GM19240 (cell line): ENCODE measurements around the gene ST7.

Experiments
- DNase-seq: peaks from one replicate; pipeline ENCODE4 v3.0.0; 2011; ENCODE audit warnings: low spot score; ENCODE audit not compliant: insufficient read length

The ST7 gene

DNA sequence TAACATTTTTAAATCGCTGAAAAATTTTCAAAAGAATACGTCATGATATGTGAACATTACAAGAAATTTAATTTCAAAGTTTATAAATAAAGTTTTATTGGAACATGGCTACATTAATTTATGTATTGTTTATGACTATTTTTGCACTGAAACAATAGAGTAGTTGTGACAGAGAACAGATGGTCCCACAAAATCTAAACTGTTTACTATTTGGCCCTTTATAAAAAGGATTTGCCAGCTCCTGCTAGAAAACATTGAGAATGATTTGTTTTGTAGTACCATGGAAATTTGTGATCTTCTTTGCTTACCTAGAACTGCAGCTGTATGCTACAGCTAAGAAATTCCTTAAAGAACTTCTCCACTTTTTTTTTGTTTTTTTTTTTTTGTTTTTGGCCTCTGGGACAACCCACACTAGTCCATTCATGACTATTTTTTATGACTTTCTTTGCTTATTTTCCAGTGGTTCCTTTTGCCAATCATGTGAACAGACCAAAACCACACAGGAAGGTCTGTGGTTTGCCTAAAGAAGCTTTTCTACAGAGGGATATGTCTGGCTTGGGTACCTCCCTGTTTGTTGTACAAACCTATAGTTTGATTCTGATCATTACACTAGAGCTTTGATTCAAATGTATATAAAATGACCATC, 55.7 kb downstream of the ST7 start:
- no peak for DNase-seq

DNA sequence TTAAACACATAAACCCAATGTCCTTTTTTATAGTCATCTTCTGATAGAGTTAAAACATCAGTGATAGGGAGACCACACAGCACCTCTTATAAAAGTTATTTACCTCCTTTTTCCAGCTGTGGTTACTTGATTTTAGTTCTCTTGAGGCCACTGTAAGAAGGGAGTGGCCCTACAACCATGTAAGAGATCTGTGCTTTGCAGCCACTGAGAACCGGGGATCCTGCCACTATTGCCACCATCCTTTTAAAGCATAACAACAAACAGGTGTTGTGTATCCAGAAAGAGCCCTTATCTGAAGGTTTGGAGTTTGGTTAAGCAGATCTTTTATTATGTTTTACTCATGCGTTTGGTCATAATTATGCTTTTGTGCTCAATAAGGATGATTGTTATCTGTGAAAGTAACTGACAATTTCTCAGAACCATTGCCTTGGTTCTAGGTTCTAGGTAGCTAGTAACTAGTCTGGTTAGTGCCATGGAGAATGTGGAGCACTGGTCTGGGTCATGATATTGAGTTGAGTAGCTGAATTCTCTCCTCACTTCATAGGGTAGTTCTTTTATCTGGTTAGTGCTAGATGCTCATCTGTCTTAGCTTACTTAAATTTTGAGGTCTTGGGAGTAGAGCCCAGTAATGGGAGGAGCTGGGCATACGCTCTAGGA, 56.5 kb downstream of the ST7 start:
- no peak for DNase-seq

- no peak for DNase-seq
These were observed 57.3 kb downstream of the ST7 start for GRCh38 chr7:117010375-117011133.

- DNase-seq, result no peak
These were observed 58.3 kb downstream of the ST7 start for GRCh38 chr7:117011419-117012260.

DNA sequence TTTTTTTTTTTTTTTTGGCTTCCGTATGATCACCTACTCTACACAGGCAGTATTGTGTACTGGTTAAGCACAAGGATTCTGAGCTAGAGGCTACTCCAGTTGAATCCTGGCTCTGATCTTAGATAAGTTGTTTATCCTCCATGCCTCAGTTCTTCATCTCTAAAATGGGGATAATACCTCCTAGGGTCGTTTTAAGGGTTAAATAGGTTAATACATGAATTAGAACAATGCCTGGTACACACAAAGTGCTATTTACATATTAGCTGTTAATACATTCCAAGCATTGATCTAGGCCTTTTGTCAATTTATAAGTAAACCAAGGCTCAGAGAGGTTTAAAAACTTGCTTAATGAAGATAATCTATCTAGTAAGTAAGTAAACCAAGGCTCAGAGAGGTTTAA, 59.0 kb downstream of the ST7 start:
- no peak for DNase-seq

DNA sequence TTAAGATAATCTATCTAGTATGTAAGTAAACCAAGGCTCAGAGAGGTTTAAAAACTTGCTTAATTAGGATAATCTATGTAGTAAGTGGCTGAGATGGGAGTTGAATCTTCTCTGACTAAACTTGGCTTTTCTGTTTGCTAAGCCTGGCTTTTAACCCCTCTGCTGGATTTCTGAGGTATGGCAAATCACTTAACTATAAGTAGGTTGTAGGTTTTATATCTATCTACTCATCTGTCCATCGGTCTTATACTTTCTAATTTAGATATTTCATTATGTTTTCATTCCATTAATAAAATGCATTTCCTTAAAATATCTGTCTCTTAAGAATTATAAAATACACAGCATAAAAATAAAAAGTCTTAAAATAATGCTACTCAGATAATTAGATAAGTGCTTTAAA, 59.4 kb downstream of the ST7 start:
- DNase-seq, result no peak

DNA sequence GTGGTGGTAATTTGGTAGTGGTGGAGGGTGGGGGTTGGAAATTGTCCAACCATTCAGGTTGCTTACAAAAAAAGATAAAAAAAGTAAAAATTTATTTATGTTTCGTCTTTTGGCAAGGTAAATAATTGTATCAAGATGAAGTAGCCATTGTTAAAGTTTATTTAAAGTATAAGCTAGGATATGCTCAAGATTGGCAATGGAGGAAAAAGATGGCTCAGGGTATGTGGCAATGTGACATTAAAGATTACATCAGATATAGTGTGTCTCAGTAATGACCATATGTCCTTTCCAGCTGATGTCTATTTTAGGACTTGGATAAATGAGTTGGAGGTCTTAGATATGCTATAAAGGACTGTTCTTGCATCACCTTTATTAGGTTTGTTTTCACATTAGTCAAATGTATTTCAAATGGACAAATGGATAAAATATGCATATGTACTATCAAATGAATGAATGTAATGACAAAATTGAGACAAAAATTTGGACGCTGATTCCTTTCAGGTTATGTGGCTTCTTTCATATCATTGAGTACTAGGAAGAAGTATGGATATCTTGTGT, 60.9 kb downstream of the ST7 start:
- no peak for DNase-seq

DNA sequence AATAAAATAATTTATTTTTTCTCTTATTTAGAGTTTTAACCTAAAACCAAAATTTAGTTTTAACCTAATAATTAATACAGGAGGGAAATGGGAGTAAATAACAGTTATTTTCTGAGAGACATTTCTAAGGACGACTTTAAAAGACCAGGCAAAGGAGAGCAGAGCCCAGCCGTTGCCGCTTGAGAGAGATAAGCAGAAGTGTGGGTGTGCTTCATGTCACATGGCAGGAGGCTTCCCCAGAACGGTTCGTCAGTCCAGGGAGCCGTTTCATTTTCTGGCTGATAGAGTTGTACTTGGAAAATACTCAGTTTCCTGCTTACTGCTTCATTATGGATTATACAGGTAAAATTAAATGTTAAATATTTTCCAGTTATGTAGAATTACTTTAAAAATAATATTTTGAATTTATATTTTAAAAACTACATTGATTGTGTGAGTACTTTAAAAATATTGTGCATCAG, 61.4 kb downstream of the ST7 start:
- DNase-seq, result no peak

DNA sequence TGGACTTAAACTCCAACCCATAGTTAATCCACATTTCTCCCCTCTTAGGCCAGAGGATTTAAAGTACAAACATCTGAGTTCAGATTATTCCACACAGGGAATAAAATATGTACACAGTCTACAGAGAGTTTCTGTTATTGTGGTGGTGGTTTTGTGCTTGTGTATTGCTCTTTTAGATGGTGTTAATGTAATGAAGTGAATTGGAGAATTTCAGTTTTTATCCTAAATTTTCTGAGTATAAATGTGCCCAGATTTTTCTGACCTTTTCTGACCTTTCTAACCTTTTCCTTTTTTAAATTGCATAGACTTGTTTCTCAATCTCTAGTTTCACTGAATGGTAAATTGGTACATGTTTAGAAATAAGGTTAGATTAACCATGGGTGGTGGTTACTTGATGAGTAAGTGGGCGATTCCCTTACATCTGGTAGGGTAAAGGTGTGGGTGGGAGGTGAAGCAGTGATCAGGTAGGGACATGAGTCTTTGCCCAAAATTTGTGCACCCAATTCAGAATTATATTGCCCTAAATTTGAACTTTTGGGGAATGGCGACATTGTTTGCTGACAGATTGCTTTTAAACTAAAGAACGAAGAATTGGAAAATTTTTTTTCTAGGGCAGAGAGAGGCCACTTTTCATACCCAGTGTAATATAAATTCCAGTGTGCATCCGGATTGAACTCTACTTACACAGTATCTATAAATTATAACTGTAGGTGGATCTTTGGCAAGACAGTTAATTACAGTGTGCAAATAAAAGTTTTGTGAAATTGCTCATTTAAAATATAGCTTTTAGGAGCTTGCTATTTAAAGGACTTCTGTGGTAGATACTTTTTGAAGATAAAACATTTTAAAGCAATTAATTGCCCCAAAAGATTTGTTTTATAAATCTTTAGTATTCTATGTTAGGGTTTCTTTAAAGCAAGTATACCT, 62.2 kb downstream of the ST7 start:
- DNase-seq, result no peak

GRCh38 chr7:117017017-117017451, 63.7 kb downstream of the ST7 start:
- no peak for DNase-seq

DNA sequence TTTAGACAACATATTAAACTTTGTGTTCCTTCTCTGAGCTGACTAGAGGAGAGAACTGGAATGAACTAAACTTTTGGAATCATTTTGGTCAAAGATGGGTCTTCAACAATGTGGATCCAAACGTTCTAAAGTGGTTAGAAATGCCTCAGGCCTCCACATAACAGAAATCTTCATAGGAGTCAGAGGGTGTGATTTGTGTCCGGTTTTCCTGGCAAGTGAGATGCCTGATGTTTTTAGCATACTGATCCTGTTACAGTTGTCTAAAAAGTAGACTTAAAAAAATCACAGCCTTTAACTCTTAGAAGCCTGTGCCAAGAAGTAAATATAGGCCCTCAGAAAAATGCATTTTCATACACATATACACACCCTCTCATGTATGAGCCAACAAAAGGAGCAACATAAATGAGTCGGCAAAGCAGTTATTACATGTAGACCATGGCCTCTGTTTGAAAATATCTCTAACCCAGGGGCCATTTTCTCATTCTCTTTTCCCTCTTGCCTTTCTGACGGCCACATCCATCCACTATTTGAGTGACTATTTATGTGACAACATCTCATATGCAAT, 64.5 kb downstream of the ST7 start:
- DNase-seq, result no peak

GRCh38 chr7:117018713-117019112, 65.4 kb downstream of the ST7 start:
- DNase-seq, result no peak

- no peak for DNase-seq
These were observed 66.0 kb downstream of the ST7 start for GRCh38 chr7:117019287-117019686.

DNA sequence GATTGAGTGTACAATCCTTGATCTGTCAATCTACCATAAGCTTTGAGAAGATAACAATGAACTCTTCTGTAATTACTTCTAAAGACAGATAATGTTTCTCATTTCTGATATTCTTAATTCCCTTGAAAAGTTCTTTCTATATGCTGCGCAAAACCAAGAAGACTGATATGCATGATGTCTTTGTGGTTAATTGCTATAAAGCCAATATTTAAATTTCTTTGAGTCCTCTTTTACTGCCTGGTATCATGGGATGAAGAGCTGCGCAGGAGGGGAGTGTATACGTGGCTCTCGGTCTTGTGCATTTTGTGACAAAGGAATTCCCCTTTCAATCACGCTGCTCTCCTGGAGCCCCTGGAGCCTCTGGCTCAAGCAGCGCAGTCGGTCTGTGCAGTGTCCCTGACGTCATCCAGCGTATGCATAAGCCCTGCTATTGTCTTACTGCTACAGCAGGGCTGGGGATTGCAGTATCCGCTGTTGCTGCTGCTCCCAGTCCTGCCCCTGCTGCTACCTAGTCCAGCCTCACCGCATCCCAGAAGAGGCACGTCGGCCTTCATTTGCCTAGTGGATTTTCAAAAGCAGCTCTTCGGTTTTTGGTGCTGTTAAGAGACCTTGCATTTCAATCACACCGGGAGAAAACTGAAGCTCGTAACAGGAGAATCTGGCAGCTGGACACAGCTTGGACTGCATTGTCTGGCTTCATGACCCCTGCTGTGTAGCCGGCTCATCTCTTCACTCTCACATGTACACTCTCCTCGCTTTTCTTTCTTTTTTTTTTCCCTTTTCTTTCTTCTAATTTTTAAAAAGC, 66.7 kb downstream of the ST7 start:
- no peak for DNase-seq

- DNase-seq, result no peak
These were observed 67.3 kb downstream of the ST7 start for GRCh38 chr7:117020591-117020973.

GRCh38 chr7:117021366-117021765, 68.1 kb downstream of the ST7 start:
- DNase-seq, result no peak

DNA sequence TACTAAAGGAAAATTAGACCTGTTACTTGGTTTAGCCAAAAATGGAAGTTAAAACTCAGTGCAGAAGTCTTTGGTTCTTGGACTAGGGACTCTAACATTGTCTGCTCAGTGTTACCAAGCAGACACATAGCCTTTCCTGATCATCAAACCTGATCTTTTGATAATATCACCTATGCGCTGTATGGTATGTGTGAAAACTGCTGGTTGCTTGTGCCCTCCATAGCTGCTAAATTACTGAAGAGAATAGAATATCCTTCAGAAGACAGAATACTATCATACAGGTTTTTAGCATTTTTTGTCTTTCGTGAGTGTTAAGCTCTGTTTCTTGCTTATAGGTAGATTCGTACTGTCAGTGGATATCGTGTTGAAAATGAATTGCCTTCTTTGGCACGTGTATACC, 68.7 kb downstream of the ST7 start:
- no peak for DNase-seq

DNA sequence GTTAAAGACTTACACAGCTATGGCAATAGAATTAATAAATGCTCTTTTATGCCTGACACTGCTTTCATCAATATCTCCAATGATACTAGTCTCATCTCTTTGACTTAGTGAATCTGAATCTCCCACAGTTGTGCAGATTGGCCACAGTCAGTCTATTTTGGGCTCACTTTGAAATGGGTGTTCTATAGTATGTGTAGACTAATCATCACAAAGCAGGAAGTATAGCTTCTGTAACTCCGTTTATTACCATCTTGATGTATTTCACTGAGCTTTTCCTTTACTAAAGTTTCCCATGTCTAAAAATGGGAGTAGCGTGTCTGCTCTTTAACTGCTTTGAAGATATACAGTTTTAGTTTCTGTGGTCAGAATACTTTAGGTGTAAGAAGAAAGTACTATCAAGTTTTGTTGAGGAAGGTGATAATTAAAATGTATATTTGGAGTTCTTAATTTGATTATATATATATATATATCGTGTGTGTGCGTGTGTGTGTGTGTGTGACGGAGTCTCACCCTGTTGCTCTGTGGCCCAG, 70.1 kb downstream of the ST7 start:
- no peak for DNase-seq

- DNase-seq, result no peak
These were observed 71.5 kb downstream of the ST7 start for GRCh38 chr7:117024811-117025210.
